ENCODE measurements around the gene TRPV4. TPM values are rescaled to one million over a fixed set of nuclear protein-coding genes. Genes with fewer than 3 reads are reported as not detected.

Gene TRPV4
- total and polyA plus RNA-seq, 9 of the 15 experiments (the other 6 are each of a cell fraction or from before 2014, with no cell fraction given): 0.13 TPM; not detected in 8

DNA sequence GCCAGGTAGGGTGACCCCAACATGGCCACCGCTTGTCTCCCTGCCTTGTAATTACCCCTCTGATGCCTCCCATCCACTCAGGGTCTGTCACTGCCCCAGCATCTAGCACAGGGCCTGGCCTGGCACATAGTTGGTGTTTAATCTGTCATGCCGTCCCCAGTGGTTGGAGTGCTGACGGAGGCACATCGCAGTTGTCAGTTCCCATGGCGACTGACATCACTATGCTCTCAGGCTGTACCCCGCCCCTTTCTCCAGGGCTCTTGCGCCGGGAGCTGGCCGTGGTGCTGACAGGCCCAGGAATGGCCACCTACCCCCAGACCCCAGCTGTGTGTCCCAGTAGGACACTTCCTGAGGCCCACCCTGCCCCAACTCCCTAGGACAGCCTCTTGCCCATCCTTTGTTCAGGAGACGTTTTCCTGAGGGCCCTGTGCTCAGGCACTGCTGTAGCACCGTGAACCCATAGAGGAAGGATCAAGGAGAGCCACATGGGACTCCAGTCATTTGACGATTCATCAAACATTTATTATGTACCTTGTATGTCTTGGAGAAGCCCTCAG lies 96.6 kb downstream of the TRPV4 start (continued):
- TF ChIP-seq, protein P1, sequence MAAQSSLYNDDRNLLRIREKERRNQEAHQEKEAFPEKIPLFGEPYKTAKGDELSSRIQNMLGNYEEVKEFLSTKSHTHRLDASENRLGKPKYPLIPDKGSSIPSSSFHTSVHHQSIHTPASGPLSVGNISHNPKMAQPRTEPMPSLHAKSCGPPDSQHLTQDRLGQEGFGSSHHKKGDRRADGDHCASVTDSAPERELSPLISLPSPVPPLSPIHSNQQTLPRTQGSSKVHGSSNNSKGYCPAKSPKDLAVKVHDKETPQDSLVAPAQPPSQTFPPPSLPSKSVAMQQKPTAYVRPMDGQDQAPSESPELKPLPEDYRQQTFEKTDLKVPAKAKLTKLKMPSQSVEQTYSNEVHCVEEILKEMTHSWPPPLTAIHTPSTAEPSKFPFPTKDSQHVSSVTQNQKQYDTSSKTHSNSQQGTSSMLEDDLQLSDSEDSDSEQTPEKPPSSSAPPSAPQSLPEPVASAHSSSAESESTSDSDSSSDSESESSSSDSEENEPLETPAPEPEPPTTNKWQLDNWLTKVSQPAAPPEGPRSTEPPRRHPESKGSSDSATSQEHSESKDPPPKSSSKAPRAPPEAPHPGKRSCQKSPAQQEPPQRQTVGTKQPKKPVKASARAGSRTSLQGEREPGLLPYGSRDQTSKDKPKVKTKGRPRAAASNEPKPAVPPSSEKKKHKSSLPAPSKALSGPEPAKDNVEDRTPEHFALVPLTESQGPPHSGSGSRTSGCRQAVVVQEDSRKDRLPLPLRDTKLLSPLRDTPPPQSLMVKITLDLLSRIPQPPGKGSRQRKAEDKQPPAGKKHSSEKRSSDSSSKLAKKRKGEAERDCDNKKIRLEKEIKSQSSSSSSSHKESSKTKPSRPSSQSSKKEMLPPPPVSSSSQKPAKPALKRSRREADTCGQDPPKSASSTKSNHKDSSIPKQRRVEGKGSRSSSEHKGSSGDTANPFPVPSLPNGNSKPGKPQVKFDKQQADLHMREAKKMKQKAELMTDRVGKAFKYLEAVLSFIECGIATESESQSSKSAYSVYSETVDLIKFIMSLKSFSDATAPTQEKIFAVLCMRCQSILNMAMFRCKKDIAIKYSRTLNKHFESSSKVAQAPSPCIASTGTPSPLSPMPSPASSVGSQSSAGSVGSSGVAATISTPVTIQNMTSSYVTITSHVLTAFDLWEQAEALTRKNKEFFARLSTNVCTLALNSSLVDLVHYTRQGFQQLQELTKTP (IDR thresholded peaks at IDR 0.05; ENCODE audit: low read depth in 1 of 2, partially characterized antibody in 2 of 2): peak in 1 of 2 experiments; percentile 64
- TF ChIP-seq MAZ (CRISPR knock-in tag; conservative IDR thresholded peaks at IDR 0.05 in 1 of 2, IDR thresholded peaks at IDR 0.05 in 1 of 2) (peak; percentile 45 to 61; a peak in 2 of 4 replicates), U2AF1 (optimal IDR thresholded peaks at IDR 0.05; ENCODE audit: low read depth, low read length) (no peak), TEAD4 (IDR thresholded peaks at IDR 0.05; ENCODE audit: low read length) (no peak), TEAD4 (CRISPR knock-in tag; IDR thresholded peaks at IDR 0.05; ENCODE audit: borderline replicate concordance) (no peak), ZKSCAN1 (IDR thresholded peaks at IDR 0.05; ENCODE audit: low read depth, low read length) (0 out of 2 replicates have a peak, but pooled peaks have one; percentile 15), EHMT2 (IDR thresholded peaks at IDR 0.05) (peak; percentile 97)
- TF ChIP-seq, protein P2, sequence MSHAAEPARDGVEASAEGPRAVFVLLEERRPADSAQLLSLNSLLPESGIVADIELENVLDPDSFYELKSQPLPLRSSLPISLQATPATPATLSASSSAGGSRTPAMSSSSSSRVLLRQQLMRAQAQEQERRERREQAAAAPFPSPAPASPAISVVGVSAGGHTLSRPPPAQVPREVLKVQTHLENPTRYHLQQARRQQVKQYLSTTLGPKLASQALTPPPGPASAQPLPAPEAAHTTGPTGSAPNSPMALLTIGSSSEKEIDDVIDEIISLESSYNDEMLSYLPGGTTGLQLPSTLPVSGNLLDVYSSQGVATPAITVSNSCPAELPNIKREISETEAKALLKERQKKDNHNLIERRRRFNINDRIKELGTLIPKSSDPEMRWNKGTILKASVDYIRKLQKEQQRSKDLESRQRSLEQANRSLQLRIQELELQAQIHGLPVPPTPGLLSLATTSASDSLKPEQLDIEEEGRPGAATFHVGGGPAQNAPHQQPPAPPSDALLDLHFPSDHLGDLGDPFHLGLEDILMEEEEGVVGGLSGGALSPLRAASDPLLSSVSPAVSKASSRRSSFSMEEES (CRISPR knock-in tag; IDR thresholded peaks at IDR 0.05): no peak
